ENCODE measurements around the gene FGF14.

The FGF14 gene

DNA sequence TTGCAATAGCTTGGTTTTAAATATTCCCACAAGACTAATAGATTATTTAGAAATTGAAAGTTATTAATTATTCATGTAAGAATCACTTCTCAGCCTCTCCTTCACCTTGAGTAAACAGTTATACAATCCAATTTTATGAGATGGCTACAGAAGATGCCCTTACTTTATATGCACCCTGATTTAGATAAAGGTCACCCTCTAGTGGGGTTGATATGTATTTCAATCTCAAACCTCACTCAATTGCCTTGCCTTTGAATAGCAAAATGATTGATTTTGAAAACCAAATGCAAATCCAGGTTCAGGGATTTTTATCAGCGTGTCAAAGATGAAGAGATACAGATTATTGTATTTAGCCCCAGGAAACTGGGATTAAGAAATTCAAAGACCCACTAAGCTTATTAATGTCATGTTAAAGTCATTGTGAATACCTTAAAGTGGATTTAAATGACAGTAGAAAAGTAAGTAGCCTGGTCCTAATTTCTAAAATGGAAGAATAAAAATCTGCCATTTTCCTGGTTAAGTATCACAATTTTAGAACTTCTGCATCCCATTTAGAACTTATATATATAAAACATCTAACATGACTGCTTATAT lies 644.3 kb downstream of the FGF14 start:
- no peak overlapping the region for H3K4me3 ChIP-seq (ENCODE audit: low read depth, low read length)
- TF ChIP-seq, protein P1, sequence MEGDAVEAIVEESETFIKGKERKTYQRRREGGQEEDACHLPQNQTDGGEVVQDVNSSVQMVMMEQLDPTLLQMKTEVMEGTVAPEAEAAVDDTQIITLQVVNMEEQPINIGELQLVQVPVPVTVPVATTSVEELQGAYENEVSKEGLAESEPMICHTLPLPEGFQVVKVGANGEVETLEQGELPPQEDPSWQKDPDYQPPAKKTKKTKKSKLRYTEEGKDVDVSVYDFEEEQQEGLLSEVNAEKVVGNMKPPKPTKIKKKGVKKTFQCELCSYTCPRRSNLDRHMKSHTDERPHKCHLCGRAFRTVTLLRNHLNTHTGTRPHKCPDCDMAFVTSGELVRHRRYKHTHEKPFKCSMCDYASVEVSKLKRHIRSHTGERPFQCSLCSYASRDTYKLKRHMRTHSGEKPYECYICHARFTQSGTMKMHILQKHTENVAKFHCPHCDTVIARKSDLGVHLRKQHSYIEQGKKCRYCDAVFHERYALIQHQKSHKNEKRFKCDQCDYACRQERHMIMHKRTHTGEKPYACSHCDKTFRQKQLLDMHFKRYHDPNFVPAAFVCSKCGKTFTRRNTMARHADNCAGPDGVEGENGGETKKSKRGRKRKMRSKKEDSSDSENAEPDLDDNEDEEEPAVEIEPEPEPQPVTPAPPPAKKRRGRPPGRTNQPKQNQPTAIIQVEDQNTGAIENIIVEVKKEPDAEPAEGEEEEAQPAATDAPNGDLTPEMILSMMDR (IDR thresholded peaks at IDR 0.05; ENCODE audit: borderline replicate concordance, insufficient read depth, low read depth, low read length): peak; percentile 18; the same call in 1 of the 2 replicates

DNA sequence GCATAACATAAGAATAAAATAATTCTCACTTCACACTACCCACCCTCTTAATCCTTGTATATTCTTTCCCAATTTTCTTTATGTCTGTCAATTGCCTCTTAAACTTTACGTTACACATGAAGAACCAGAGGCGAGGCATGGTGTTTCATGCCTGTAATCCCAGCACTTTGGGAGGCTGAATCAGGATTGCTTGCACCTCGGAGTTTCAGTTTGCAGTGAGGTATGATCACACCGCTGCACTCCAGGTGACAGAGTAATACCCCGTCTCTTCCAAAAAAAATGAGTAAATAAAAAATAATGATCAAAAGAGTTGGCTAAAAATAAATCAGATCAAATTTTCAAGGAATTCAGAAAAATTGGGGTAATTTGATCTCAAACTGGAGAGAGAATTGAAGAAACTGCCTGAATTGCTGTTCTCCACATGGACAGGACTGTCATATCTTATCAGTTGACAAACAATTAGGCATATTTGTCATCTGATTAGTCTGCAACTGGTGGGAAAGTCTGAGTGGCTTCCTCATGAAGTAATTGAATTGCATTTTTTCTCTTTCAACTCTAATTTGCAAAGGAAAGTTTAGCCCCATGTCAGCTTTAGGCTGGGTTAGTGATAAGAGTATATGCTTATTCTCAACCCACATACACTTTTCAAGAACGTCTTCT lies 646.5 kb downstream of the FGF14 start:
- TF ChIP-seq, protein P1 (IDR thresholded peaks at IDR 0.05; ENCODE audit: borderline replicate concordance, insufficient read depth, low read depth, low read length): no peak

DNA sequence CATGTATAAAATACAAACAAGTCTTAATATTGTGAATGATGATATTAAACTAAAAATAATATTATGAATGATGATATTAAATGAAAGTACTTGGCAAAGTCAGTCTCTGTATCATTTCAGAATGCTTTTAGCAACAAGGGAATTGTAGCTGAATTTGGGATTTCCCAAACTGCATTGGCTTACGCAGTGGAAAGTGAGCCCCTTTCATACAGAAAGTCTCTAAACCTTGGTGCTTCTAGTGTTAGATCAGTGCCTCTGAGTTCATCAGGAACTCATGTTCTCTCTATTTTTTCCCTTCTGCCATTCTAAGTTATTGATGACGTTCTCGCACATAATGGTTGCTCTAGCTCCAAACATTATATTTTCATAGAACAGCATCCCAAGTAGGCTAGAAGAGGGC lies 649.4 kb downstream of the FGF14 start:
- TF ChIP-seq, protein P1 (IDR thresholded peaks at IDR 0.05; ENCODE audit: borderline replicate concordance, insufficient read depth, low read depth, low read length): no peak
- H3K4me3 ChIP-seq (ENCODE audit: low read depth, low read length): no peak overlapping the region

More for the DNA sequence above, 646.5 kb downstream of the FGF14 start:
- no peak overlapping the region for H3K4me3 ChIP-seq (ENCODE audit: low read depth, low read length)

DNA sequence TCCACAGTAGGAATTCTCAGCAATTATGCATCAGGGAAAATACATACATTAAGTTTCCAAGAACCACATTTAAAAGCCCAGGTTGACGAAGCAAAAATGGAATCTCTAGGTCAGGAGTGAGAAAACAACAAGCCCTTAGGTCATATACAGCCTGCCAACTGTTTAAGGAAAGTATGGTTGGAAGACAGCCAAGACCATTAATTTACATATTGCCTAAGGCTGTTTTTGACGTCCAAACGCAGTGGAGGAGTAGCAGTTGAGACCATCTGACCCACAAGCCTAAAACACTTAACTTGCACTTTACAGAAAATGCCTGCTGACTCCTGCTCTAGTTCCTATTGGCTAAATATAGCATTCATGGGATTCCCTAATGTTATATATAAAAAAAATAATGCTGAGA lies 650.4 kb downstream of the FGF14 start:
- TF ChIP-seq, protein P1 (IDR thresholded peaks at IDR 0.05; ENCODE audit: borderline replicate concordance, insufficient read depth, low read depth, low read length): no peak
- H3K4me3 ChIP-seq (ENCODE audit: low read depth, low read length): no peak overlapping the region

DNA sequence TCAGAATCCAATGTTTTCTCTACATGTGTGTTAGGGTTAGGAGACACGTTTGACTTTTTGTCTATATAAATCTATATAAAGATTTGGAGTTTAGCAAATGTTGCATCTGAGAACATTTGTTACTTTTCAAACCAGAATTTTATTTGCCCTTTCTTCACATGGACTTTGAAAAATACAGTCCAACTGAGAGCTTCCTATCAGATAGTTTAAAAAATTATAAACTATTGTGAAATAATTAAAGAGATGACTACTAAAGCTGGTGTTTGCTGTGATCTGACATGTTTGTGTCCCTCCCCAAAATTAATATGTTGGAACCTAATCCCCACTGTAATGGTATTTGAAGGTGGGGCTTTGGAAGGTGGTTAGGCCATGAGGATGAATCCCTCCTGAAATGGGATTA lies 652.3 kb downstream of the FGF14 start:
- H3K4me3 ChIP-seq (ENCODE audit: low read depth, low read length): no peak overlapping the region
- TF ChIP-seq, protein P1 (IDR thresholded peaks at IDR 0.05; ENCODE audit: borderline replicate concordance, insufficient read depth, low read depth, low read length): no peak

DNA sequence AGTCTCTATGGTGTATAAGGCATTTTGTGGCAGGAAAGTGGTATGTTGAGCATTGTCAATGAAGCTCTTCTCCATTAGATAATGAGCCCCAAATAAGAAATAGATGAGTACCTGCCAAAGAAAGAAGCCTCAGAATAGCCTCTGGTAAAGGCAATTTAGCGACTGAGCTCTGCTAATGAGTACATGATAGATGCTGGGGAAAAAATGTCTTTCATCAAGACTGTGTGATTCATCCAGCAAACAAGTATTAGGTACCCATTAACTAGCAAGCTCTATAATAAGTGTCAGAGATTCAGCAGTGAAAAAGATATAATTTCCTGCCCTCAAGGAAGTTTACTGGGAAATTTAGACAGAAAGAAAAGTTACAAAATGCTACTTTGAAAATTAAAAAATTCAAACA lies 654.8 kb downstream of the FGF14 start:
- H3K4me3 ChIP-seq (ENCODE audit: low read depth, low read length): no peak overlapping the region

More for the DNA sequence above, 654.8 kb downstream of the FGF14 start:
- TF ChIP-seq, protein P1 (IDR thresholded peaks at IDR 0.05; ENCODE audit: borderline replicate concordance, insufficient read depth, low read depth, low read length): no peak

Measured in GM12875 (cell line).